Stimulated activated CD8-positive, alpha-beta memory T cell treated with anti-CD3 and anti-CD28 coated beads, Interleukin-12 subunit alpha, Interleukin-12 subunit beta, amount 100 ng/mL, for 24 hours (primary cell): ENCODE results near the gene TBC1D5.

Source experiments
- DNase-seq: peaks from one replicate; pipeline ENCODE4 v3.0.0-alpha.2; 2020; ENCODE audit errors: extremely low read depth

The TBC1D5 gene

GRCh38 chr3:17302774-17303173 is 439.7 kb downstream of the TBC1D5 start:
- DNase-seq = no peak

GRCh38 chr3:17302170-17302569 is 440.3 kb downstream of the TBC1D5 start:
- no peak for DNase-seq

- DNase-seq = no peak
Observed at GRCh38 chr3:17301271-17301670, 441.2 kb downstream of the TBC1D5 start.

GRCh38 chr3:17300441-17300840 is 442.0 kb downstream of the TBC1D5 start:
- no peak for DNase-seq

- DNase-seq = no peak
Observed at GRCh38 chr3:17298038-17298437, 444.4 kb downstream of the TBC1D5 start.

- DNase-seq = no peak
Observed at GRCh38 chr3:17292556-17292955, 449.9 kb downstream of the TBC1D5 start.

DNA sequence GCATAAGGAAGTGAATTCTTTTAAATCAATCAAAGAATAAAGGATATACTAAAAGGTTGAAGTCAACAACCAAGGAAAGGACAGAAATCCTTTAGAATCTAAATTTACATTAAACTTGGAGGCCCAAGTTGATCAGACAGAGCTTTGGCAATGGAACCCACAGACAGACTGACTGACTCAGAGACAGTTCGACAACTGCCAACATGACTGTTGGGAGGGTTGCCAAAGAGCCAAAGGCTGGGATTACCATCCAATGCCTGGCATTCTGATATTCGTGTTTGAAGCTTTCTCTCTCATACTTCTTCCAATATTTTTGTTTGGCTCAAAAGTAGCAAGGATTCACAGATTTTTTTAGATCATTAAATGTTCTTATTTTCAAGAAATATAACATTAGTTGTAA is 451.5 kb downstream of the TBC1D5 start:
- no peak for DNase-seq

GRCh38 chr3:17288839-17289399 is 453.5 kb downstream of the TBC1D5 start:
- DNase-seq = no peak

DNA sequence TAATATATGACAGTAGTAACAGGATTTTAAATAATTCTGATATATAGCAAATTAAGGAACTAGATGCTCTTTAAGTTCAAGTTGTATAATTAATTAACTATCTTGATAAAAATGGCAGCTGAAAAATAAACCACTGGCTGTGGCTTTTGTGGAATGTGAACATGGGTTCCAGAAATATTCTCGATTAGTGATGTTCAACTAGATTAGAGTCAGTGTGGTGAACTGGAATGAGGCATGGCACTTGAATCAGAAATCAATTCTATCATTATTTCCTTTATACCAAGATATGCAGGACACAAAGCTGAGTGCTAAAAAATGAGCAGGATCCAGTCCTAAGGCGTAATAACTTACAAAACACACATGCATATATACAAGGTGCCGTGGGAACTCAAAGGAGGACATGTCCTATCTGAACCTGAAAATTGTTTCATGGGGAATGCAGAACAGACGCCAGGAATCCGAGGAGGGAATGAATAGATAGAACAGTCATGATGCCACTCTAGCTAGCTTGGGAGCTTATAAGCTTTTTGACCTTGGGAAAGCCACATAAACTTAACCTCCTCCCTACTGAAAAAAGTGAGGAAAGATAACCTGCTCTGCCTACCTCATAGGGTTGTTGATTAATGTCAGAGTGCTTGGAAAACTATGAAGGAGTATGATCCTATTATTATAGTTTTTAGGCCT is 455.3 kb downstream of the TBC1D5 start:
- DNase-seq = no peak

GRCh38 chr3:17278006-17278405 is 464.4 kb downstream of the TBC1D5 start:
- no peak for DNase-seq

- no peak for DNase-seq
Observed at GRCh38 chr3:17266846-17267245, 475.6 kb downstream of the TBC1D5 start.

- no peak for DNase-seq
Observed at GRCh38 chr3:17261627-17262369, 480.6 kb downstream of the TBC1D5 start.

GRCh38 chr3:17260257-17260656 is 482.2 kb downstream of the TBC1D5 start:
- no peak for DNase-seq

GRCh38 chr3:17259685-17260084 is 482.7 kb downstream of the TBC1D5 start:
- DNase-seq = no peak

DNA sequence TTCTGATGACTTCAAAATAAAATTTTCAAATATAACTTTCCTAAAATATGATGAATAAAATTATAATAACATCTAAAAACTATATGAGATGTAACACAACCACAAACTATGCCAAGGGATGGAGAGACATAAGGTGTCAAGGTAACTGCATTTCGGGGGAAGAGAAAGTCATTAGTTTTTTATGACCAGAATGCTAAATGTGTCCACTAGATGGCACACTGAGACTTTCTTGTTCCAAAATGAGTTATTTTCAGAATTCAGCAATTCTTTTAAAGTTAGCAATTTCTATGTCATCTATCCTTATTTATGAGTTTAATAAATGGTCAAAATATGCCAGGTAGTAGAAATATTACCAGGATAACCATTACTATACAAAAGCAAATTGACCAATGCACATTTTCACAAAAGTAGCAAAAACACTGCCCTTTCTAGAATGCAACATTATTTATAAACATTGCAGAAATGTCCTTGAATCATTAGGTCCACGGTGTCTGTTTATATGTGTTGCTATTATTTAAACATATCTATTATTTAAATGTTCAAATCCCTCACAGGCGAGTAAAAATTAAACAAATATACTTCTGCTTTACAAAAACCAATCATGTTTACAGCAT is 483.5 kb downstream of the TBC1D5 start:
- no peak for DNase-seq

DNA sequence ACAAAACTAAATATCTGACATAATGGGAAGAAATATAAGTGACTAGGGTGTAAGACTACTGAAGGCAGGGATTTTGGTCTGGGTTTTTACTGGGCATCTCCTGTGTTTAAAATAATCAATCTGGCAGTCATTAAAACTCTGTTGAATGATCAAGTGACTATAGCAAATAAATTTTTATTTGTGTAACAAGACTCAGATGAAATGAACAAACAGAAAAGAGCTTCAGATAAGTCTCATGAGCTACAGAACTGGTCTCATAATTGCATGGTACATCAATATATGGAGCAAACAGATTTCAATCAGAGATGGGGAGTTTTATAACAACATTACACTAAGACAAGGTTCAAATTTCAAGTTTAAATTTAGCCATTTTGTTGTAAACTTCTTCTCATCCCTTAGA is 485.2 kb downstream of the TBC1D5 start:
- no peak for DNase-seq

GRCh38 chr3:17243621-17244020 is 498.8 kb downstream of the TBC1D5 start:
- no peak for DNase-seq

- no peak for DNase-seq
Observed at GRCh38 chr3:17239417-17239816, 503.0 kb downstream of the TBC1D5 start.

DNA sequence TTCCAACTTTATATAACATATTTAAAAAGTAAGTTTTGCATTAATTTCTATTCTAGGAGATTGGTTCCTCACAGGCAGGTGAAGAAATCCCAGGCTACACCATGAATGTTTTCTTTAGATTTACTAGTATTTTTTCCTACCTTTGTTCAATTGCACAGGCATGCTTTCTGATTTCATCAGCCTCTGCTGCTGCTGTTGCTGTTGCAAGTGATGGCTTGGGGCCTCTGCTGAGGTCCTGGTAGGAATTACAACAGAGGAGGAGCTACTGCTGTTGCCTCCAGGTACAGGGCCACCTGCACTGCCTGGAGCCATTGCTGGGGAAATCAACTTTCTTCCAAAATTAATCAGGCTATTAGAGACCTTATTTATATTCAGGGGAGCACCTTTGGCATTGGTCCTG is 504.4 kb downstream of the TBC1D5 start:
- DNase-seq = no peak

- DNase-seq = no peak
Observed at GRCh38 chr3:17235310-17235709, 507.1 kb downstream of the TBC1D5 start.

GRCh38 chr3:17234382-17234781 is 508.0 kb downstream of the TBC1D5 start:
- DNase-seq = no peak

GRCh38 chr3:17233398-17233800 is 509.0 kb downstream of the TBC1D5 start:
- peak; percentile 3 for DNase-seq

DNA sequence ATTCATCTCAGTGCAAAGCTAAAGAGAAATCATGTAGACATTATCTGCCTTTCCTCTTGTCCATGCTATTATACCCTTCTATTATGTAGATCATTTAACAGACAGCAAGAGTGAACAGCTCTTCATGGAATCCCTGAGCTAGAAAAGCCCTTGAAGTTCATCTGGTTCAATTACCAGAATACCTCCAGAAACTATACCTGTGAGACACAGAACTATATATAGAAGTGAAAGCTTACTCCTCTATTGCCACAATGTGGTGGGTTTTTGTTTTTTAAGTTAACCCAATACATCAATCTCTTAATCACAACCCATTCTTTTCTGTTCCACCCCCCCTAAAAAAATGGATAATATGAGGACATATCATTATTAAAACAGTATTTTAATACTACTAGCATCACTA is 510.0 kb downstream of the TBC1D5 start:
- no peak for DNase-seq
